Endometrial microvascular endothelial cells (primary cell): ENCODE measurements around the gene BNIP3. TPM values are rescaled to one million over a fixed set of nuclear protein-coding genes. Genes with fewer than 3 reads are reported as not detected.

Experiments used
- in situ Hi-C: cut with HindIII; loops from 2 replicates; pipeline ENCODE4 v1.10.0; 2017; ENCODE audit warnings: low sequenced_read_pairs, low pct_unique_long_range_greater_than_20kb; ENCODE audit errors: inconsistent ontology term
- total RNA-seq: library from RNA; depleted of rRNA; stranded (reverse); fragments of >200 nt; gene quantifications from one replicate; pipeline ENCODE4 v1.2.3, GENCODE V29; 2015; ENCODE audit errors: inconsistent ontology term

The BNIP3 gene
- total RNA-seq, 1 donor from 2014 or later, result 96.4 TPM

- in situ Hi-C loops, result no loop called here
Observed at GRCh38 chr10:131938681-131939080, 43.0 kb downstream of the BNIP3 start.

- in situ Hi-C loops, result no loop called here
Observed at GRCh38 chr10:131937836-131938235, 43.9 kb downstream of the BNIP3 start.

- in situ Hi-C loops, result no loop called here
Observed at GRCh38 chr10:131936736-131937135, 45.0 kb downstream of the BNIP3 start.

GRCh38 chr10:131936294-131936693 lies 45.4 kb downstream of the BNIP3 start:
- in situ Hi-C loops, result no loop called here

- in situ Hi-C loops, result no loop called here
Observed at GRCh38 chr10:131935260-131935659, 46.5 kb downstream of the BNIP3 start.

GRCh38 chr10:131934769-131935168 lies 47.0 kb downstream of the BNIP3 start:
- in situ Hi-C loops, result no loop called here

- in situ Hi-C loops, result no loop called here
Observed at GRCh38 chr10:131933696-131934086, 48.0 kb downstream of the BNIP3 start.

- in situ Hi-C loops, result no loop called here
Observed at GRCh38 chr10:131933016-131933695, 48.6 kb downstream of the BNIP3 start.

GRCh38 chr10:131931981-131932380 lies 49.7 kb downstream of the BNIP3 start:
- in situ Hi-C loops, result no loop called here

GRCh38 chr10:131930586-131931330 lies 51.0 kb downstream of the BNIP3 start:
- in situ Hi-C loops, result no loop called here

GRCh38 chr10:131930150-131930549 lies 51.6 kb downstream of the BNIP3 start:
- in situ Hi-C loops, result no loop called here

GRCh38 chr10:131929122-131929845 lies 52.4 kb downstream of the BNIP3 start:
- in situ Hi-C loops, result no loop called here

GRCh38 chr10:131928248-131929095 lies 53.3 kb downstream of the BNIP3 start:
- in situ Hi-C loops, result no loop called here

- in situ Hi-C loops, result no loop called here
Observed at GRCh38 chr10:131926743-131927595, 54.8 kb downstream of the BNIP3 start.

- in situ Hi-C loops, result no loop called here
Observed at GRCh38 chr10:131926253-131926652, 55.5 kb downstream of the BNIP3 start.

GRCh38 chr10:131925716-131926115 lies 56.0 kb downstream of the BNIP3 start:
- in situ Hi-C loops, result no loop called here

GRCh38 chr10:131925011-131925649 lies 56.6 kb downstream of the BNIP3 start:
- in situ Hi-C loops, result no loop called here
